SU-DHL-6 (cell line): ENCODE measurements around the gene AGAP3.

ENCODE experiments used
- H2AFZ ChIP-seq: fragments of 200-600 bp; sonication (generic); 2 replicates; pipeline ENCODE4 v1.6.1; 2014; ENCODE audit warnings: low read depth, mild to moderate bottlenecking, moderate library complexity, mixed read lengths, antibody characterized with exemption, low read length; ENCODE audit not compliant: severe bottlenecking
- H3F3A ChIP-seq: fragments of 200-600 bp; shearing (Covaris generic); 2 replicates; pipeline ENCODE4 v1.6.0; 2016; ENCODE audit warnings: antibody characterized with exemption, mild to moderate bottlenecking; ENCODE audit not compliant: insufficient read depth
- H3K27ac ChIP-seq: fragments of 200-600 bp; sonication (generic); 2 replicates; pipeline ENCODE4 v1.5.1; 2016; ENCODE audit warnings: low read depth, mild to moderate bottlenecking, low read length, moderate library complexity, mixed read lengths
- H3K27me3 ChIP-seq: fragments of 200-600 bp; sonication (generic), shearing (Covaris generic); 2 replicates; pipeline ENCODE4 v1.6.0; 2014; ENCODE audit warnings: mild to moderate bottlenecking, low read length
- H3K36me3 ChIP-seq: fragments of 200-600 bp; sonication (generic); 2 replicates; pipeline ENCODE4 v1.6.1; 2014; ENCODE audit warnings: mild to moderate bottlenecking, low read length, mixed read lengths
- H3K4me2 ChIP-seq: fragments of 300-600, 200-600 bp; shearing (Covaris generic), sonication (generic); 2 replicates; pipeline ENCODE4 v1.6.0; 2014; ENCODE audit warnings: low read length, low read depth, mild to moderate bottlenecking; ENCODE audit not compliant: poor library complexity, severe bottlenecking
- H3K4me3 ChIP-seq: fragments of 200-600 bp; sonication (generic); 2 replicates; pipeline ENCODE4 v1.5.1; 2014; ENCODE audit warnings: antibody characterized with exemption, low read length, mild to moderate bottlenecking, mixed read lengths; ENCODE audit not compliant: insufficient read depth, poor library complexity, severe bottlenecking
- H3K79me2 ChIP-seq: fragments of 200-600 bp; sonication (generic); 2 replicates; pipeline ENCODE4 v1.6.1; 2014; ENCODE audit warnings: mild to moderate bottlenecking, low read length, moderate library complexity; ENCODE audit not compliant: insufficient read depth
- H3K9ac ChIP-seq: fragments of 200-600 bp; sonication (generic); 2 replicates; pipeline ENCODE4 v1.7.0; 2014; ENCODE audit warnings: mild to moderate bottlenecking, low read length
- H3K9me2 ChIP-seq: fragments of 200-600 bp; sonication (generic); replicated peaks from 2 replicates; pipeline ENCODE4 v1.6.1; 2014; ENCODE audit warnings: low read length; ENCODE audit not compliant: insufficient read depth
- H3K9me3 ChIP-seq: fragments of 200-600 bp; sonication (generic); 2 replicates; pipeline ENCODE4 v1.6.1; 2014; ENCODE audit warnings: low read length, mixed read lengths; ENCODE audit not compliant: insufficient read depth
- H4K20me1 ChIP-seq: fragments of 200-600 bp; sonication (generic); 2 replicates; pipeline ENCODE4 v1.6.1; 2014; ENCODE audit warnings: low read depth, mild to moderate bottlenecking, antibody characterized with exemption, low read length, moderate library complexity, mixed read lengths
- EZH2phosphoT487 ChIP-seq: fragments of 200-600 bp; sonication (generic), shearing (Covaris generic); conservative IDR thresholded peaks from 2 replicates; pipeline ENCODE4 v1.6.1; 2018; ENCODE audit warnings: mild to moderate bottlenecking, antibody characterized with exemption, low read length, moderate library complexity, mixed read lengths
- TF ChIP-seq, protein P1 (sequence below): fragments of 200-600 bp; sonication (generic); IDR thresholded peaks from one replicate; pipeline ENCODE4 v1.5.1; 2017; ENCODE audit warnings: antibody characterized with exemption, mild to moderate bottlenecking, low read length, moderate library complexity; ENCODE audit not compliant: insufficient read depth, poor library complexity, severe bottlenecking

AGAP3 gene

GRCh38 chr7:151139791-151140190 is 53.5 kb downstream of the AGAP3 start:
- Histone ChIP-seq H3K9me3 (no peaks in the 10 kb centered on the region), H3K9ac (no peak overlapping the region), H3K79me2 (no peaks in the 10 kb centered on the region), H3K4me2 (no peak overlapping the region), H3K36me3 (no peaks in the 10 kb centered on the region), H3K4me3 (no peak overlapping the region), H4K20me1 (no peaks in the 10 kb centered on the region), H3K27ac (no peak overlapping the region), H3K27me3 (no peaks in the 10 kb centered on the region), H3F3A (no peaks in the 10 kb centered on the region), H3K9me2 (no peaks in the 10 kb centered on the region), H2AFZ (no peak overlapping the region)
- no peak for TF ChIP-seq EZH2phosphoT487
- TF ChIP-seq, protein P1, sequence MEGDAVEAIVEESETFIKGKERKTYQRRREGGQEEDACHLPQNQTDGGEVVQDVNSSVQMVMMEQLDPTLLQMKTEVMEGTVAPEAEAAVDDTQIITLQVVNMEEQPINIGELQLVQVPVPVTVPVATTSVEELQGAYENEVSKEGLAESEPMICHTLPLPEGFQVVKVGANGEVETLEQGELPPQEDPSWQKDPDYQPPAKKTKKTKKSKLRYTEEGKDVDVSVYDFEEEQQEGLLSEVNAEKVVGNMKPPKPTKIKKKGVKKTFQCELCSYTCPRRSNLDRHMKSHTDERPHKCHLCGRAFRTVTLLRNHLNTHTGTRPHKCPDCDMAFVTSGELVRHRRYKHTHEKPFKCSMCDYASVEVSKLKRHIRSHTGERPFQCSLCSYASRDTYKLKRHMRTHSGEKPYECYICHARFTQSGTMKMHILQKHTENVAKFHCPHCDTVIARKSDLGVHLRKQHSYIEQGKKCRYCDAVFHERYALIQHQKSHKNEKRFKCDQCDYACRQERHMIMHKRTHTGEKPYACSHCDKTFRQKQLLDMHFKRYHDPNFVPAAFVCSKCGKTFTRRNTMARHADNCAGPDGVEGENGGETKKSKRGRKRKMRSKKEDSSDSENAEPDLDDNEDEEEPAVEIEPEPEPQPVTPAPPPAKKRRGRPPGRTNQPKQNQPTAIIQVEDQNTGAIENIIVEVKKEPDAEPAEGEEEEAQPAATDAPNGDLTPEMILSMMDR, result no peak

DNA sequence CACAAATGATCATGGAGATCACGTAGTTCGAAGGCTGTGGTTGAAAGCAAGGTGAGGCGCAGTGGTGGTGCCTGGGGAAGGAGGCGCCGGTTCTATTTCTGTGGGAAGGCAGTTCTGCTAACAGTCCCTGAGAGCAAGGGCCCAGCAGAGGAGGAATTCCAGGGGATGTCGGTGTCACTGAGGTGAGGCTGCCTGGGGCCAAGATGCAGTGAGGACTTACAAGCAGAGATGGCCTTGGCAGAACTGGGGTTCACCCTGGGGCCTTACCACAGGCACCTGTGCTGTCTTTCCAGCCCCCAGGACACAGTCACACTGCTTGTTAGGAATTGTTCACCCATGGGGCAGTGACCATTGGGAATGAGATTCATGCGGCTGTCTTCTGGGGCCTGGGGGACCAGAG is 54.6 kb downstream of the AGAP3 start:
- no peaks in the 10 kb centered on the region for H3K36me3 ChIP-seq
- H3K4me2 ChIP-seq, result no peak overlapping the region
- no peak overlapping the region for H3K9ac ChIP-seq
- H3K4me3 ChIP-seq, result no peak overlapping the region
- H3K27me3 ChIP-seq, result no peaks in the 10 kb centered on the region
- no peak overlapping the region for H2AFZ ChIP-seq
- H3K79me2 ChIP-seq, result no peaks in the 10 kb centered on the region
- H3K9me2 ChIP-seq, result no peaks in the 10 kb centered on the region
- H4K20me1 ChIP-seq, result no peaks in the 10 kb centered on the region
- no peaks in the 10 kb centered on the region for H3F3A ChIP-seq
- TF ChIP-seq EZH2phosphoT487, result no peak
- TF ChIP-seq, protein P1, result no peak
- no peaks in the 10 kb centered on the region for H3K9me3 ChIP-seq
- H3K27ac ChIP-seq, result no peak overlapping the region

DNA sequence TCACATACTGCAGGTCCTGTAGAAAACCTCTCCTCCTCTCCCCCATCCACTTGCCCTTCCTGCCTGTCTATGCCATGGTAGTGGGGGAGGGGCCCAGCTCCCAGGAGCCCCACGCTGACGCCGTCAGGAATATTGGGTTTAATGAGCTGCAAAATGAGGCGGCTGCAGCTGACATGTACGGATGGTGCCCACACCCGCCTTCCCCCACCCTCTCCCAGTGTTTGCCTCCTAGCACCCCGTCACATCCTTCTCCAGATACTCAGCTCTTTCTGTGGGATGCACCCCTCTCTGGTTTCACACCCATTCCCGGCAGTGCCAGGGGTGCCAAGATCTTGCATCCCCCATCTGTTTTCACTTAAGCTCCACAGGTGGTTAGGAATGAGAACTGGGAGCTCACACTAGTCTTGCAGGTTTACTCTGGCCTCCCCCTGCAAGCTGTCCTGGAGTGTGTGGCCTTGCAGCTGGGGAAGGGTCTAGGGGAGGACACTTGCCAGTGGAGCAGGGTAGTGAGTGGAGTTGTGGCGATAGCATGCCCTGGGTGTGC is 55.1 kb downstream of the AGAP3 start:
- no peaks in the 10 kb centered on the region for H3K79me2 ChIP-seq
- no peak overlapping the region for H3K27ac ChIP-seq
- no peak overlapping the region for H3K9ac ChIP-seq
- TF ChIP-seq EZH2phosphoT487, result no peak
- TF ChIP-seq, protein P1, result no peak
- H3K36me3 ChIP-seq, result no peaks in the 10 kb centered on the region
- no peaks in the 10 kb centered on the region for H3K9me2 ChIP-seq
- no peak overlapping the region for H2AFZ ChIP-seq
- no peaks in the 10 kb centered on the region for H3F3A ChIP-seq
- no peak overlapping the region for H3K4me2 ChIP-seq
- no peaks in the 10 kb centered on the region for H3K27me3 ChIP-seq
- H4K20me1 ChIP-seq, result no peaks in the 10 kb centered on the region
- no peaks in the 10 kb centered on the region for H3K9me3 ChIP-seq
- H3K4me3 ChIP-seq, result no peak overlapping the region
